HG02970 (cell line): ENCODE results near the gene FN3KRP.
A peak's percentile ranks its signal among the peaks of the same experiment; 100 is the strongest.

Experiments
- ATAC-seq: cut with Tn5 transposase; IDR thresholded peaks from one replicate; pipeline ENCODE4 v1.9.1; 2021; ENCODE audit warnings: mild to moderate bottlenecking, moderate library complexity, moderate number of reproducible peaks; ENCODE audit not compliant: unreplicated experiment, low FRiP score

FN3KRP gene, protein sequence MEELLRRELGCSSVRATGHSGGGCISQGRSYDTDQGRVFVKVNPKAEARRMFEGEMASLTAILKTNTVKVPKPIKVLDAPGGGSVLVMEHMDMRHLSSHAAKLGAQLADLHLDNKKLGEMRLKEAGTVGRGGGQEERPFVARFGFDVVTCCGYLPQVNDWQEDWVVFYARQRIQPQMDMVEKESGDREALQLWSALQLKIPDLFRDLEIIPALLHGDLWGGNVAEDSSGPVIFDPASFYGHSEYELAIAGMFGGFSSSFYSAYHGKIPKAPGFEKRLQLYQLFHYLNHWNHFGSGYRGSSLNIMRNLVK

DNA sequence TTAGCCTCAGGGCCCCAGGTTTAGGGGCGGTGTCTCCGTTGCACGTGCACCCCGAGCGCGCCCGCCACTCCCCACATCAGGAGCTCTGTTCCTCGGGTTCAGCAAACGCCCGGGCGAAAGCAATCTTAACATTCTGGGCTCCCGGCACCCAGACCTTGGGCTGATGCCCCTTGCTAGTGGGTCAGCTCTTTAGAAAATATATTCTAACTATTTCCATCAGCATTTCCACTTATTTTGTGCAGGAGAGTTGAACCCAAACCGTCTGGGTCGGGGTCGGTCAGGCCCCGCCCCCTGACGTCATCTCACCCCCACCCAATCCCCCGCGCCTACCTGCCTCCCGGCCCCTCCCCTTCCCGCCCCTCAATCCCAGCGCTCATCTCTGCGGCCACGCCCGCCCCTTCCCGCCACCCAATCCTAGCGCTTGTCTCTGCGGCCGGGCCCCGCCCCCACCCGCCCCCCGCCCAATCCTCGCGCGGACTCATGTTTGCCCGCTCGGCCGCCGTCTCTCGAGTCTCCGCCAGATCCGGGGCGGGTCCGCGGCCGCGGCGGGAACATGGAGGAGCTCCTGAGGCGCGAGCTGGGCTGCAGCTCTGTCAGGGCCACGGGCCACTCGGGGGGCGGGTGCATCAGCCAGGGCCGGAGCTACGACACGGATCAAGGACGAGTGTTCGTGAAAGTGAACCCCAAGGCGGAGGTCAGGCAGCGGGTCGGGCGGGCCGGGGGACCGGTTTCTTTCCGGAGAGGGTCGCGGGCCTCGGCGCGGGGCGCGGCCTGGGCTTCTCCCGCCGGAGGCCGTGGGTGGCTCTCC, at the start of gene FN3KRP:
Gene FN3KRP (plus strand): TSS at position 504 of the 808 bp plus-strand sequence. CDS start 50 bp downstream, at position 554.
- peak; percentile 62 for ATAC-seq

DNA sequence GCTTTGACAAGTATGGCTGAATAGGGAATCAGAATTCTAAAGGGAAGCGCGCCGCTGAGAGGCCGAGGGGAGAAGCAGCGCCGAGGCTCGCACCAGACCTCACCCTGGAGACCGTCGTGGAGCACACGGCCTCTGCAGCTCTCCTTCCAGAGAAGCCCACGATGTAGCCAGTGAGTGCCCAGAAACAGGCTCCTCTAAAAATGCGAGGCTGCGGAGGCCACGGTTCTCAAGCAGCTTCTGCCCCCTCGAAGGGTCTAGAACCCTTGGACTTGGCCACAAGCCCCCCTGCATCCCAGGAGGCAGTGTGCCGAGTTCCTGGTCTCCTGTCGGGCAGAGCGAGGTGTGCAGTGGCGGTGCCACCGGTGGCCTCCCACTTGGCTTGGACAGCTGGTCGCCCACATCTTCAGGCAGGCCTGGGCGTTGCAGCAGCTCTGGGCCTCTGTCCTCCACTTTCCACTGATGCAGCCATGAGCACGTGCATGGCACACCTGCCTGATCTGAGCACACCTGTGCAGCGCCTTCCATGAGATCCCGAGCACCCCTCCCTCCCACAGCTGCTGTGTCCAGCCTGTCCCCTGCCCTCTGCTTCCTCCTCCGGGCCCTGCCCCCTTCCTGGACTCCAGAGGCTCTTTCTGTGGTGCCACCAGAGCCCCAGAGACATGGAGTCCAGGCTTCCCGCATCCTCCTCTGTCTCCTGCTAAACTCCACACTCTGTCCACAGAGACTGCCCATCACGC, 49.4 kb upstream of the FN3KRP start:
- ATAC-seq, result no peak

DNA sequence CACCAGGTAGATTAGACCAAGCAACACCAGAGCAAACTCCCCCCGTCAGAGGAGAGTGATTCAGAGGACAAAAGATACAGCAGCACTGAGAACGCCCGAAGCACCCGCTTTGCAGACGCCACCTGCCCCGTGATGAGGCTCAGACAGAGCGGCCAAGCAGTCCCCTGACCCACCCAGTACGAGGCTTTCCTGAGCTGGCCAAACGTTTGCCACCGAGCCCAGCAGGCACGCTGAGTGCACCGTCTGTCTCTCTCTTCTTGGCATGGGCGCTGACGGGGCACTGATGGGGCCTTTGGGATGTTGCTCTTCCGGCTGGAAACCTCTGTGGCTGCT, 48.9 kb upstream of the FN3KRP start:
- ATAC-seq, result no peak

DNA sequence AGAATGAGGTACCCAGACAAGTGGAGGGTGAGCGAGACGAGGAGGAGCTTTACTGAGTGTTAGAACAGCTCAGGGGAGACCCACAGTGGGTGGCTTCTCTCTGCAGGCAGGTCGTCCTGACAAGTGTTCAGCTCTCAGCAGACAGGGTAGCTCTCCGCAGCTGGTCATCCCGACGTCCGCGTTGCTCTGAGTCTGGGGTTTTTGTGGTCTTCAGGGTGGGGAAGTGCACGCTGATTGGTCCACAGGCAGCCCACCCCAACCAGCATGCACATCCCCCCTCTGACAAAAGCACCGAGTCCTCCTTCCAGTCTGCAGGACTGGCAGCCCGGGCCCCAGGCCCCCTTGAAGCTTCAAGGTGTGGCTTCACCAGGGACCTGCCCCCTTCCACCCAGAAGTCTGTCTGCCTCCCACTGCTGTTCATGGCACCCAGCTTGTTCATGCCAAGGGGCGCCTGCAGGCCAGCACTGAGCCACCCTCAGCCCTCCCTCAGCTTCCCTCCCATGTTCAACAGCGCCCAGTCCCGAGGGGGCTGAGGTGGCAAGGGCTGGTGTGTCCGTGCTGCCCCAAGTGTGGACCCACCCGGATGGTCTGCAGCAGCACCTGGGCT, 48.4 kb upstream of the FN3KRP start:
- no peak for ATAC-seq

DNA sequence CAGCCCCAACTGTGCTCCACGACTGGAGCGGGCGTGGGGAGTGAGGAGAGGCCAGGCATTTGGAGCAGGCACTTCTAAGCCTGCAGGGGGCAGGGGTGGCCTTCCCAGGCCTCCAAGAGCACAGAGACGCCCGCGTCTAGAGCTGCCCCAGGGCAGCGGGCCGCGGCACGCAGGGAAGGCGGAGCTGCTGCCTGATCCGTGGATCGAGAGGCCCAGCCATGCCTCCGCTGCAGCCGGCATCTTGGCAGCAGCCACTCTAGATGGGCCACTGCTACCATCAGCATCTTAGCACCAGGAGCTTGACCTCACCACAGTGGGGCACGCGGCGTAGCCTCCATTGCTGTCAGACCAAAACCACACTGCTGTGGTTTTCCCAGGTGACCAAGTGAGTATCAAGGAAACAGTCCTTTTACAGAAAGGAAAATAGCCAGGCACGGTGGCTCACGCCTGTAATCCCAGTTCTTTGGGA, 47.8 kb upstream of the FN3KRP start:
- no peak for ATAC-seq

DNA sequence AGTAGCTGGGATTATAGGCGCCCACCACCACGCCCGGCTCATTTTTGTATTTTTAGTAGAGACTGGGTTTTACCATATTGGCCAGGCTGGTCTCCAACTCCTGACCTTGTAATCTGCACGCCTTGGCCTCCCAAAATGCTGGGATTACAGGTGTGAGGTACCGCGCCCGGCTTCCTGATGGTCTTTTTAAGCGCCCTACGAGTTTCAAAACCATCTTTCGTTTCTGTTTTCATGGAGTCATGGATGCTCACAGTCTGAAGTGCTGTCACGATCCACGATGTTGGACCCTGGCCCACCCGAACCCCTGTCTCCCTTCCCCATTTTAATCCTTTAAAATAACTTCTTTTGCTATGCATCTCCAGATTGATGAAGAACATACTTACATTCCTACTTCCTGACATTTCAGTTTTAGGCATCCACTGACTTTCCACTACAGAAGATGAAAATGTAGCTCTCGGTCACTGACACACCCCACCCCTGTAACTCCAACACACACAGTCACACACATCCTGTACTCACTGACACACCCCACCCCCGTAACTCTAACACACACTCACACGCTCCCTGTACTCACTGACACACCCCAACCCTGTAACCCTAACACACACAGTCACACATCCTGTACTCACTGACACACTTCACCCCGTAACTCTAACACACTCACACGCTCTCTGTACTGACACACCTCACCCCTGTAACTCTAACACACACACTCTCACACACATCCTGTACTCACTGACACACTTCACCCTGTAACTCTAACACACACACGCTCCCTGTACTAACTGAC, 45.6 kb upstream of the FN3KRP start:
- ATAC-seq, result no peak

DNA sequence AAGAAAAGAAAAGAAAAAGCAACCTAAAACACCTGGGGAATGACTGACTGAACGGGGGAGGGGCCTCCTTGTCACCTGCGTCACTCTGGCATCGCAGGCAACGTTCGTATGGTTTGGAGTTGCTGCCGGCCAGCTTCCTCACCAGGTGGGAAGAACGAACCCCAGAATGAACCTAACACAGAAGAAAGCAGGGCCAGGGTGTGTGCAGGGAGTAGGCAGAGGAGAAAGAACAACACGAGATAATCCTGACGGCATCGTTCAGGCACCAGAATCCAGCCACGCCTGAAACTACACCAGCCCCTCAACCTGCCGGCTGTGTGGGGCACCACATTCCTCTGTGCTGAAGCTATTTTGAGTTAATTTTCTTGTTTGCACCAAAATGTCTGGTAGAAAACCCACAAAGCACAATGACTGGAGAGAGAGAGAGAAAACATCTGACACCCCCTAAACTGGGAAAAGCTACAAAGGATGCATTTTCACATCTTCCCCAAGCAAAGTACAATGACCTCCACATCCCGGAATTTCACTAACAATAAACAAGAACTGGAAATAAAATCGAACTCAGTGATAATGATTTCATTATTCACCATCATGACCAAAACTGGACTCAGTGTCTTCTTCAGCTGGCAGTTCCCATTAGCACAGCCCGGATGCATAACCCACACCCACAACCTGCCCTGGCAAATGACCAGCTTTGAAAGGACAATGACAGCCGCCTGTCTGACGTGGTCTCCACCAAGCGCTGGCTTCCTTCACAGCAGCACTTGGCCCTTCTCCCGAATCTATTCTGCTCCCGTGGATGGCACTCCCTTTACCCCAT, 41.6 kb upstream of the FN3KRP start:
- no peak for ATAC-seq

DNA sequence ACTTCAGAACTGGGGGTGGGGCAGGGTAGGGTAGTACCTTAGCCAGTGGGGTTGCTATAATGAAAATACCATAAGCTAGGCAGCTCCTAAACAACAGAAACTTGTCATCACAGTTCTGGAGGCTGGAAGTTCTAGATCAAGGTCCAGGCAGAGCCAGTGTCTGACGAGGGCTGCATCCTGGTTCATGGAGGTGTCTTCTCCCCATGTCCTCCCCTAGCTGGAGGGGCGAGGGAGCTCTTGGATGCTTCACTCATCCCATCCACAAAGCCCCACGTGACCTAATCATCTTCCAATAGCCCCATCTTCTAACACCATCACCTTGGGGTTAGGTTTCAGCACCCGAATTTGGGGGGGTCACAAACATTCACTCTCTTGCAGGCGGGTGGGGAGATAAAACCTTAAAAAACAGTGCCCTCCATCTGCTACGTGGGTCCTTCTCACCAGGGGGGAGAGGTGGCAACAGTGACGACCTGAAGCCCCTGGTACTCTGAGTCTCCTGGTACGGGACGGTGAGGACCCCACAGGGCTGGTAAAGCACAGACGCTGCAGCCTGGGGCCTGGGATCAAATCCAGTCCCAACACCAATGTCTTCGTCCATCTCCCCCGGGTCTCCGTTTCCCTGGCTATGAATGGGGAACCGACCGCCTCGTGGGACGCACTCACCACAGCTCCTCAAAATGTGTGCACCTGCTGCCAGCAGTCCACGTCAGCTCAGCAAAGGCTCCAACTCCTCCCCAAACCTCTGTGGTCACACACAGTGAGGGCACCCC, 40.8 kb upstream of the FN3KRP start:
- ATAC-seq, result no peak

DNA sequence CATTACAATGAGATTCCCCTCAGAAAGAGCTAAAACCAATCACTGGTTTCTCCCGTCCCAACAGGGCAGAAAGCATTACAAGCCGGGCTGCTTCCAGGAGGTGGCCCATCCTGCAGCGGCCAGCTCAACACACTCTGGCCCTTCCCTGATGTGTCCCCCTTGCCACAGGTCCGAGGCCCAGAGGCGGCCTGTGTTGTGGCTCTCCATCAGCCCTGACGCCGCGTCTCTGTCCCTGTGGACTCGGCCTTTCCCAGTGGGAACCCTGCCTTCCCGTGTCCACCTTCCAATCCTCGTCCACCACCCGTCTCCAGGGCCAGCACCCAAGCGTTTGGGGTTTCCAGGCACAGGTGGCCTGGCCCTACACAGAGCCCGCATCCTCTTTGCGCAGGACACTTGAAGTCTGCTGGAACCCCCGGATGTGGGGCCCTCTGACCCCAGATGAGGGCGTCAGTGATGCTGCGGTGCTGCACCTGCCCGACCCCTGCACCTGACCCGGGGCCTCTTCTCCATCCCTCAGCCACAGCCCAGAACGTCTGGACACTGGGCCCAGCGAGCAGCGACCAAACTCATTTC, 39.1 kb upstream of the FN3KRP start:
- ATAC-seq, result no peak

DNA sequence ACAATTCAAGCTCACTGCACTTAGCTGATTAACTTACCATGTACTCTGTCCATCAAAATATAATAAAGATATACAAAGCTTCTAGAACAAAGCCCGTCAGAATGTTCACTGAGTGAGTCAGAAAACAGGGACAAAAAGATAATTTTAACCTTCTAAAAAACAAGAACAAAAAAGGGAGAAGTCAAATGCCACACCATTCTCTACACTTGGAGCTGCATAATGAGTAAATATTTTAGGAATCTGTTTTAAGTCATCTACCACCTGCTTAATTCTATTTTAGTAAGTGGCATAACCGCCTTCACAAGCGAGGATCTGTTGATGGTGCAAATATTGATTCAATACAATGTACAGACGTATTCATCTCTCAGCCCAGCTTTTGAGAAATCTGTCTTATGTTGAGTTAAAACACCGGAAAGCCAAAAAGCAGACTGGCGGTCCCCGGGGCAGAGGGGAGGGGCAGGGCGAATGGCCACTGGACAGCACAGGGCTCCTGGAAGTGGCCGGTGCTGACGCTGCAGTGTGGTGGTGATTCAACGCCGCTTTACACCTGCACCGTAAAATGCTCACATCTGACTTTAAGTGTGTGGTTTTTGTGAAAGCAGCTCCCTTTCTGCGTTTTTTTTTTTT, 38.1 kb upstream of the FN3KRP start:
- no peak for ATAC-seq

DNA sequence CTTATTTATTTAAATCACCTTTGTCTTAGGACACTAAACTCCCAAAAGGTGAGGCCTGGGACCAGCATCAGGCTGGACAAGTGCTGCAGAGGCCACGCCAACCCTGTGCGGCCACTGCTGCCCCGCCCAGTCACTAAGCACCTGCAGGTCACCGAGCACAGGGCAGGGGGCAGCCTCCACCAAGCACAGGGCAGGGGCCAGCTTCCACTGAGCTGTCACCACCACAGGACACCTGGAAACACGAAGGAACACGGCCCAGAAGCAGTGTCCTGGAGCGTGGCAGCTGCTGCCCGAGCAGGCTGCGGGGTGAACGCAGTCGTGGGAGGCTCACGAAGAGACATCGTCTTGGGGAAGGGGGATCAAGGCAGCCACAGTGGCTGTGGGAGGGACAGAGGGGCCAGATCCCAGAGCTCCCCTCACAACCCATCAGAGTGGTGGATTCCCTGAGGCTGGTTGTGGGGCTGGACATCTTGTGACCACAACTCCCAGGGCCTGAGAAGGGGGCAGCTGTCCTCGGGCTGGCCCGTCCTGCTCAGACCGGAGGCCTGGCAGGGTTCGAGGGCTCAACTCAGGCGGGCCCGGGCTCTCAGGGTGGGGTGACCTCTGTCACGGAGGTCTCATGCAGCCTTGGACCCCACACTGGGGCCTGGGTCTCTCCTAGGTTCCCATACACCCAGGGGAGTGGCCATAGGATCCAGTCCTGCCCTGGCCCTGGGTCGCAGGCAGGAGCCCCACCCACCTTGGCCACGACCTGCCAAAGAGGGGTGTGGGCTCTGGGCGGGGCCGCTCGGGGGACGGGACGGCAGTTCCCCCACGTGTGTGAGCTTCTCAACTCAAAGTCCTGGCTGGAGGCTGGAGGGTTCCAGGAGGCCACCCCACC, 36.7 kb upstream of the FN3KRP start:
- ATAC-seq, result no peak

DNA sequence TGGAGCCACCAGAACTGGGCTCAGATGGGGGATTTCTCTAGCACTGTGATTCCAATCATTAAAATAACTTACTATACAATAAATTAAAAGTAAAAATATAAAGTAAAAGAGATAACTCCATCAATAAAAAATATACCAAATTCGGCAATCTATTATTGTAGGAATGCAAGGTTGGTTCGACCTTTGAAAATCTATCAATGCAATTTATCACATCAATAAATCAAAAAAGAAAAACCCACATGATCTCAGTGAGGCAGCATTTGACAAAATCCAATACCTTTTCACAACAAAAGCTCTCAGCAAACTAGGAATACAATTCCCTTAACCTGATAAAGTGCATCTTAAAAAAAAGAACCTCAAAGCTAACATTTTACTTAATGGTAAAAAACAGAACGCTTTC, 35.0 kb upstream of the FN3KRP start:
- no peak for ATAC-seq

DNA sequence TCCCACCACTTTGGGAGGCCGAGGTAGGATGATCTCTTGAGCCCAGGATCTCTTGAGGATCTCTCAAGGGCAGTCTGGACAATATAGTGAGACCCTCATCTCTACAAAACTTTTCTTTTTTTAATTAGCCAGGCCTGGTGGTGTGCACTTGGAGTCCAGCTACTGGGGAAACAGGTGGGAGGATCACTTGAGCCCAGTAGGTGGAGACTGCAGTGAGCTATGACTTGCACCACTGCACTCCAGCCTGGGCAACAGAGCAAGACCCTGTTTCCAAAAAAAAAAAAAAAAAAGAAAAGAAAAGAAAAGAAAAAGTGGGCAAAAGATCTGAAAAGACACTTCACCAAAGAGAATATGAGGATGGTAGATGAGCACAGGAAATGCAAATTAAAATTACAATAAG, 33.0 kb upstream of the FN3KRP start:
- ATAC-seq, result no peak

DNA sequence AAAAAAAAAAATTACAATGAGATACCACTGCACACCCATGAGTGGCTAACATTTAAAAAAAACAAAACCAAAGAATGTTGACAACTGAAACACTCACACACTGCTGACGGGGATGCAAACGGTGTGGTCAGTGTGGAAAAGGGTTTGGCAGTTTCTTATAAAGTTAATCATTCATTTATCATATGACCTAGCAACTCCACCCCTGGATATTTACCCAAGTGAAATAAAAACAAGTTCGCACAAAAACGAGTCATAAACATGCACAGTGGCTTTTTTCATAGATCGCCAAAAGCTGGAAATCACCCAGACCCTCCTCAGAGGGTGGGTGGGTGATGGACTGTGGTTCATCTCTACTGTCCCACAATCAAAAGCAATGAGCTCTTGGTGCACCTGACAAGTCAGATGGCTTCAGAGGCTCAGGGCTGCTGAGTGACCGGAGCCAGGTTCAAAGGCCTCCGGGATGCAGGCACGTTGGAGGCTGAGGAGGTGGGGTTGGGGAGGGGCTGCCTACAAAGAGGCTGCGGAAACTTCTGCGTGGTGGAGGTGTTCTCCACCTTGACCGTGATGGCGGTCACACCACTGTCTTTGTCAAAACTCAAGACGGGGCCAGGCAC, 32.2 kb upstream of the FN3KRP start:
- ATAC-seq, result no peak

DNA sequence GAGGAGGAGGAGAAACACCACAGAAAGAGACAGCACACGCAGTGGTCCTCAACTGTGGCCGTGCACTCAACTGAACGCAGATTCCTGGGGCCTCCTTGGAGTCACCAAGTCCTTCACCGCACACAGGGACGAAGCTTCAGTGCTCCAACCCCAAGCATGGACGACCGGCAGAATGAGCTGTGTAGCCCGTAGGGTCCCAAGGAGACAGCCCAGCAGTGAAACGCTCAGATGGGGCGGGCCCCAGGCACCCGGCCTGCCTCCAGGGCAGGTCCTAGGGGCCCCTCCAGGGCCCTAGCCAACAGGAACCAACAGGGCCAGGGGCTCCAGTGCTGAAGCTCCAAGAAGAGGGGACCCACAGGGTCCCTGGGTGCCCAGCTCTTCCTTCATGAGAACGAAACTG, 31.2 kb upstream of the FN3KRP start:
- ATAC-seq, result no peak
